Upper lobe of left lung (tissue), 4 donors: ENCODE data around the gene LENG9.

Experiments used
- CTCF ChIP-seq, 6 experiments: fragments of 450-650 bp in 4 of 6; fragments of 200-600 bp in 2 of 6; sonication (generic) in 2 of 6; IDR thresholded peaks; one replicate each; pipeline ENCODE4 v1.5.1; 2016 to 2019; ENCODE audit warnings: antibody characterized with exemption in 6 of 6
- POLR2A ChIP-seq, 4 donors: fragments of 450-650 bp; IDR thresholded peaks; one replicate each; pipeline ENCODE4 v1.5.1; 2016 to 2017; ENCODE audit warnings: antibody characterized with exemption in 4 of 4, mild to moderate bottlenecking in 2 of 4

- TF ChIP-seq POLR2A (IDR thresholded peaks at IDR 0.05), result no peak
- TF ChIP-seq CTCF (IDR thresholded peaks at IDR 0.05), result no peak
These were observed 11.0 kb downstream of the LENG9 start for GRCh38 chr19:54452626-54453025.
